ENCODE measurements around the gene TMEM175.

TMEM175 gene

DNA sequence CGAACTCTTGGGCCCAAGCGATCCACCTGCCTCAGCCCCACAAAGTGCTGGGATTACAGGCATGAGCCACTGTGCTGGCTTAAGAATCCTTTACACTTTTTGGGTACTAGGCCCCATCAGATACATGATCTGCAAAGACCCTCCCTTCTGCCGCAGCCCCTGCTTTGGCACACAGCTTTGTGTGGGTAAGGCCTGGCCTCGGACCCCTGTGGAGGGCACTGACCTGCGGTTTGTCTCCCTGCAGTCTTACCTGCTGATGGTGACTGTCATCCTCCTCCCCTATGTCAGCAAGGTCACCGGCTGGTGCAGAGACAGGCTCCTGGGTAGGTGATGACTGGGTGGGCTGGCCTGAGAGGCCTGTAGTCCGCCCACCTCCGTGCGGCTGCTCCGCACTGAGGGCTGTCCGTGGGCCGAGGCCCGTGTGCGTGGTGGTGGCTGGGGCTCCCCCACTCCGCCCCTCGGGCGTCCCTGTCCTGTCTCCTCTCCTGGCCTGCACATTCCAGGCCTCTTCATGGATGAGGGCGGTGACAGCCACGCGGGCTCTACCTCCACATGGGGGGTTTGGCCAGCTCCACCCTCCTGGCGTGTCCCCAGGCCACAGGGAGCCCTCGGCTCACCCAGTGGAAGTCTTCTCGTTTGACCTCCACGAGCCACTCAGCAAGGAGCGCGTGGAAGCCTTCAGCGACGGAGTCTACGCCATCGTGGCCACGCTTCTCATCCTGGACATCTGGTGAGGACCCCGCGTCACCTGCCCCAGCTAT is 23.1 kb downstream of the TMEM175 start:
- H3K36me3 ChIP-seq (ENCODE audit: insufficient read depth, low read length), result peaks cover 2% of the 10 kb centered on the region; the same call in 1 of the 2 replicates
- no peak overlapping the region for H3K27ac ChIP-seq (ENCODE audit: low read depth, low read length)
- no peak overlapping the region for H3K4me3 ChIP-seq (ENCODE audit: low read depth, low read length)
- no peak overlapping the region for H2AFZ ChIP-seq (ENCODE audit: low read length, unreplicated experiment)
- no peaks in the 10 kb centered on the region for H3K79me2 ChIP-seq (ENCODE audit: control insufficient read depth, insufficient read depth, low read length, unreplicated experiment)
- no peaks in the 10 kb centered on the region for H3K27me3 ChIP-seq (ENCODE audit: insufficient read depth, low read length)
- H3K4me1 ChIP-seq (ENCODE audit: control insufficient read depth, insufficient read depth, low read length, unreplicated experiment), result no peaks in the 10 kb centered on the region

DNA sequence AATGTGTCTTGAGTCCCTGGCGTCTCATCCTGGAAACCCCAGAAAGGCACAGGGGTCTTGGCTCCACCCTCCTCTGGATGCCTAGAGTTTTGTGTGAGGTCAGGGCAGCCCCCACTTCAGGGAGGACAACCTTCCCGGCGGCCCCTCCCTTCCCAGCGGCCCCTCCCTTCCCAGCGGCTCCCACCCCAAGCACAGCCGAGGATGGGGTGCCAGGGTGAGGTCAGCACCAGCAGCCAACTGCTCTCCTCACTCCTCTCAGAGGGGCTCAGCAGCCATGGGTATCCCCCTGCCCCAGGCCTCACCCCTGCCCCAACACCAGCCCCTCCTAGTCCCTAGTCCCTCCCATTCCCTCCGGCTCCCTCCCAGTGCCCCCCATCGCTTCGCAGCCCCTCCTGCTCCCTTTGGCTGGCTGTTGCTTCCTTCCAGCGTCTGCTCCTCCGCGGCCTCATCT is 23.7 kb downstream of the TMEM175 start:
- Histone ChIP-seq H3K27ac (ENCODE audit: low read depth, low read length) (no peak overlapping the region), H3K4me3 (ENCODE audit: low read depth, low read length) (no peak overlapping the region), H2AFZ (ENCODE audit: low read length, unreplicated experiment) (no peak overlapping the region), H3K79me2 (ENCODE audit: control insufficient read depth, insufficient read depth, low read length, unreplicated experiment) (no peaks in the 10 kb centered on the region), H3K36me3 (ENCODE audit: insufficient read depth, low read length) (peaks cover 2% of the 10 kb centered on the region; the same call in 1 of the 2 replicates), H3K4me1 (ENCODE audit: control insufficient read depth, insufficient read depth, low read length, unreplicated experiment) (no peaks in the 10 kb centered on the region), H3K27me3 (ENCODE audit: insufficient read depth, low read length) (no peaks in the 10 kb centered on the region)

DNA sequence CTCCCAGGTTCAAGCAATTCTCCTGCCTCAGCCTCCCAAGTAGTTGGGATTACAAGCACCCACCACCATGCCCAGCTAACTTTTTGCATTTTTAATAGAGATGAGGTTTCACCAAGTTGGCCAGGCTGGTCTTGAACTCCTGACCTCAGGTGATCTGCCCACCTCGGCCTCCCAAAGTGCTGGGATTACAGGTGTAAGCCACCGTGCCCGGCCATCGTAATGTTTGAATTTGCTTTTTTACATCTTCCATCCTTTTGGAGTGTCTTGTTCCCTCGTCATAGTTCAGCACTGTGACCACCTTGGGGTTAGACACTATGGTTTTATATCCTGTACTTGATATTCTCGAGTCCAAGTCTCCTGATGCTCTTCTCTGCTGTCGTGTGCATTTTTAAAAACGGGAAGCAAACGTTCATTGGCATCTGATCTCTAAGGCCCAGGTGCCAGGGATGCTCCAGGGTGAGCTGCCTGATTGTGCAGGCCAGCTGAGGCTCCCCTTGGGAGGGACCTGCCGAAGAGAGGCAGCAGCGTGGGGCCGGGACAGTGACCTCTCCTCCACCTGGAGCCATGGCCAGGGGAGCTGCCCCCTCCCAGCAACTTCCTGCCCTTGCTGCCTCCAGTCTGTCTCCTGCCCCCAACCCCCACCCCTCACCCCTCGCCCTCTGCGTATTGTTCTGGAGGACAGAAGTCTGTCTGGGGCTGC is 24.4 kb downstream of the TMEM175 start:
- H3K36me3 ChIP-seq (ENCODE audit: insufficient read depth, low read length), result peaks cover 2% of the 10 kb centered on the region; the same call in 1 of the 2 replicates
- no peak overlapping the region for H3K27ac ChIP-seq (ENCODE audit: low read depth, low read length)

DNA sequence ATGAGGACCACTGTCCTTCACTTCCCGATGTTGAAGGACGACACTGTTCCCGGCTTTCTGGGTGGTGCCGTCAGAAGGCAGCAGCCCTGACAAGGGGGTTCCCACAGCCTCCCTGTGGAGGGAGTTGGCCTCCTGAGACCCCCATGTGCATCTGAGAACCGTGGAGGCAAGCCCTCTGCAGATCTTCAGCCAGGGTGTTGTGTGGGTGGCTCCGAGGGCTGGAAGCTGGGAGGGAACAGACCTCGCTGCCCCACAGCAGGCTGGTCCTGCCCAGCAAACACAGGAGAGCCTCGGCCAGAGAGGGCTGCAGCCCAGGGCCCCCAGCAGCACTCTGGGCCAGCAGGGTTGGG is 24.9 kb downstream of the TMEM175 start:
- no peaks in the 10 kb centered on the region for H3K27me3 ChIP-seq (ENCODE audit: insufficient read depth, low read length)
- peaks cover 2% of the 10 kb centered on the region; the same call in 1 of the 2 replicates for H3K36me3 ChIP-seq (ENCODE audit: insufficient read depth, low read length)
- no peak overlapping the region for H3K27ac ChIP-seq (ENCODE audit: low read depth, low read length)
- no peak overlapping the region for H2AFZ ChIP-seq (ENCODE audit: low read length, unreplicated experiment)
- H3K4me3 ChIP-seq (ENCODE audit: low read depth, low read length), result no peak overlapping the region
- H3K4me1 ChIP-seq (ENCODE audit: control insufficient read depth, insufficient read depth, low read length, unreplicated experiment), result no peaks in the 10 kb centered on the region
- no peaks in the 10 kb centered on the region for H3K79me2 ChIP-seq (ENCODE audit: control insufficient read depth, insufficient read depth, low read length, unreplicated experiment)

More for the DNA sequence above, 24.4 kb downstream of the TMEM175 start:
- Histone ChIP-seq H3K4me1 (ENCODE audit: control insufficient read depth, insufficient read depth, low read length, unreplicated experiment) (no peaks in the 10 kb centered on the region), H3K27me3 (ENCODE audit: insufficient read depth, low read length) (no peaks in the 10 kb centered on the region), H2AFZ (ENCODE audit: low read length, unreplicated experiment) (no peak overlapping the region), H3K4me3 (ENCODE audit: low read depth, low read length) (no peak overlapping the region), H3K79me2 (ENCODE audit: control insufficient read depth, insufficient read depth, low read length, unreplicated experiment) (no peaks in the 10 kb centered on the region)

- no peaks in the 10 kb centered on the region for H3K27me3 ChIP-seq (ENCODE audit: insufficient read depth, low read length)
- peaks cover 2% of the 10 kb centered on the region; the same call in 1 of the 2 replicates for H3K36me3 ChIP-seq (ENCODE audit: insufficient read depth, low read length)
- no peaks in the 10 kb centered on the region for H3K79me2 ChIP-seq (ENCODE audit: control insufficient read depth, insufficient read depth, low read length, unreplicated experiment)
- H2AFZ ChIP-seq (ENCODE audit: low read length, unreplicated experiment), result no peak overlapping the region
- no peak overlapping the region for H3K27ac ChIP-seq (ENCODE audit: low read depth, low read length)
- H3K4me3 ChIP-seq (ENCODE audit: low read depth, low read length), result no peak overlapping the region
- H3K4me1 ChIP-seq (ENCODE audit: control insufficient read depth, insufficient read depth, low read length, unreplicated experiment), result no peaks in the 10 kb centered on the region
Measured at GRCh38 chr4:957581-958313, 25.5 kb downstream of the TMEM175 start.

DNA sequence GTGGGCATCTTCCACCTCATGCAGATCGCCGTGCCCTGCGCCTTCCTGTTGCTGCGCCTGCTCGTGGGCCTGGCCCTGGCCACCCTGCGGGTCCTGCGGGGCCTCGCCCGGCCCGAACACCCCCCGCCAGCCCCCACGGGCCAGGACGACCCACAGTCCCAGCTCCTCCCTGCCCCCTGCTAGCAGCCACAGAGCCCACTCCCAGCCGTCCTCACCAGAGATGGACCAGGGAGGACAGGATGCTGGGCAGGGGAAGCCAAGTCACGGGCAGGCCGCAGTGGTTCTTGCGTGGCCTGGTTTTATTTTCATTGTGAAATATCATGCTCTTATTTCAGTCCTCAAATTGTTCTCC is 26.0 kb downstream of the TMEM175 start:
- Histone ChIP-seq H3K36me3 (ENCODE audit: insufficient read depth, low read length) (peaks cover 2% of the 10 kb centered on the region; the same call in 1 of the 2 replicates), H3K4me3 (ENCODE audit: low read depth, low read length) (no peak overlapping the region), H3K27ac (ENCODE audit: low read depth, low read length) (no peak overlapping the region), H3K79me2 (ENCODE audit: control insufficient read depth, insufficient read depth, low read length, unreplicated experiment) (no peaks in the 10 kb centered on the region), H3K27me3 (ENCODE audit: insufficient read depth, low read length) (no peaks in the 10 kb centered on the region), H2AFZ (ENCODE audit: low read length, unreplicated experiment) (no peak overlapping the region), H3K4me1 (ENCODE audit: control insufficient read depth, insufficient read depth, low read length, unreplicated experiment) (no peaks in the 10 kb centered on the region)

DNA sequence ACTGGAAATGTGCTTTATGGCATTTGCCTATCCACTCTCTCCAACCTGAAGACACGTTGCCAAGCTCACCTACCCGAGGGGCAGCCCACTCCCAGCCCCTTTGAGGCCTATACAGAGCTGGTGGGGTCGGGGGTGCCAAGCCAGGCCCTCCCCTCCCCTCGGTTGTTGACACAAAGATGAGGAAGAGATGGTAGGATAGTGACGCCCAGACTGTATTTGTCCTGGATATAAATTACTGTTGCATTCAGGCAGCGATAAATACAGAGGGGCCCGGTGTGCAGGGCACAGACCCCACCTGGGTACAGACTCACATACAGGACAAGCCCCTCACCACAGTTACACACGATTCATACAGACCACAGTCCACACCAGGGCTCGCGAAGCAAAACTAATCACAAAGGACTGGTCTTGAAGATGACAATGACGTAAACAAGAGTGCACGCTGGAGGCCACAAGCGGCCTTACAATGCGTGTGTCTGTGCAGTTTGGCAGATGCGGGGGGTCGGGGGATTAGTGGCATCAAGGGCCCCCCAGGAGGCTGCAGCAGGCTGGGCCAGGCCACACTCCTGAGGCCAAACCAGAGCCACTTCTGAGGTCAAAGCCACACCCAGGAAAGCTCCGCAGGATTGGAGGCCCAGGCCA is 26.6 kb downstream of the TMEM175 start:
- H3K36me3 ChIP-seq (ENCODE audit: insufficient read depth, low read length), result peaks cover 2% of the 10 kb centered on the region; the same call in 1 of the 2 replicates
- no peak overlapping the region for H3K27ac ChIP-seq (ENCODE audit: low read depth, low read length)
- no peaks in the 10 kb centered on the region for H3K27me3 ChIP-seq (ENCODE audit: insufficient read depth, low read length)

GRCh38 chr4:959338-960139 is 27.3 kb downstream of the TMEM175 start:
- H3K27ac ChIP-seq (ENCODE audit: low read depth, low read length), result no peak overlapping the region
- peaks cover 2% of the 10 kb centered on the region; the same call in 1 of the 2 replicates for H3K36me3 ChIP-seq (ENCODE audit: insufficient read depth, low read length)

More for the DNA sequence above, 26.6 kb downstream of the TMEM175 start:
- Histone ChIP-seq H3K4me3 (ENCODE audit: low read depth, low read length) (no peak overlapping the region), H3K4me1 (ENCODE audit: control insufficient read depth, insufficient read depth, low read length, unreplicated experiment) (no peaks in the 10 kb centered on the region), H3K79me2 (ENCODE audit: control insufficient read depth, insufficient read depth, low read length, unreplicated experiment) (no peaks in the 10 kb centered on the region), H2AFZ (ENCODE audit: low read length, unreplicated experiment) (no peak overlapping the region)

DNA sequence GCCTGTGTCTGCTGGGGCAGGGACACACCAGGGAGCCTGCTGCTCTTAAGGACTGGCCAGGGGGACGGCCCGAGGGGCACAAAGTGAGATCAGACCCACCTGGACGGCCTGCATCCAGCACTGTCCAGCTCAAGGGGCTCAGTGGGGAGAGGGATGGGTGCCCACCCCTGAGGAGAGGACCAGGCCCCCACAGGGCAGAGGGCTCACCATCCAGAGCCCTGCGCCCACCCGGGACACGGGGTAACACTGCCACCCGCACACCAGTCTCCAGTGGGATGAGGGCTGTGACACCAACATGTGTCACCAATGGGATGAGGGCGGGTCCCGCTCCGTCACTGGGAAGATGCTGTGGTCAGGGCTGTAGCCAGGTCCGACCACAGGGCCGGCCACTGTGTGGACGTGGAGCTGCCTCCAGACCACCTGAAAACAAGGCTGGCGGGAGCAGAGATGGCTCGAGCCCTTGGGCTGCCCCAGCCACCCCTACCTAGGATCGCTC is 27.9 kb downstream of the TMEM175 start:
- Histone ChIP-seq H3K4me1 (ENCODE audit: control insufficient read depth, insufficient read depth, low read length, unreplicated experiment) (no peaks in the 10 kb centered on the region), H2AFZ (ENCODE audit: low read length, unreplicated experiment) (no peak overlapping the region), H3K27ac (ENCODE audit: low read depth, low read length) (no peak overlapping the region), H3K36me3 (ENCODE audit: insufficient read depth, low read length) (peaks cover 2% of the 10 kb centered on the region; the same call in 1 of the 2 replicates), H3K79me2 (ENCODE audit: control insufficient read depth, insufficient read depth, low read length, unreplicated experiment) (no peaks in the 10 kb centered on the region), H3K27me3 (ENCODE audit: insufficient read depth, low read length) (no peaks in the 10 kb centered on the region), H3K4me3 (ENCODE audit: low read depth, low read length) (no peak overlapping the region)

More at GRCh38 chr4:959338-960139, 27.3 kb downstream of the TMEM175 start:
- Histone ChIP-seq H2AFZ (ENCODE audit: low read length, unreplicated experiment) (no peak overlapping the region), H3K4me3 (ENCODE audit: low read depth, low read length) (no peak overlapping the region), H3K79me2 (ENCODE audit: control insufficient read depth, insufficient read depth, low read length, unreplicated experiment) (no peaks in the 10 kb centered on the region), H3K27me3 (ENCODE audit: insufficient read depth, low read length) (no peaks in the 10 kb centered on the region), H3K4me1 (ENCODE audit: control insufficient read depth, insufficient read depth, low read length, unreplicated experiment) (no peaks in the 10 kb centered on the region)
